Naive thymus-derived CD4-positive, alpha-beta T cell (primary cell): Measurements from ENCODE around the gene TP73. TPM values are rescaled to one million over a fixed set of nuclear protein-coding genes. Genes with fewer than 3 reads are reported as not detected.
A peak's percentile ranks its signal among the peaks of the same experiment; 100 is the strongest.

Source experiments
- ATAC-seq: fragments of 150-1000 bp; cut with Tn5 transposase; 2 replicates; pipeline ENCODE4 v1.10.0; 2021; ENCODE audit warnings: mild to moderate bottlenecking, moderate library complexity
- CTCF ChIA-PET: fragments of 350-600 bp; sonication (Branson Sonifier 250); formaldehyde crosslinking; loops from one replicate; lab custom pipeline; 2021; ENCODE audit warnings: antibody characterized with exemption; lab: Charles Lee
- POLR2A ChIA-PET: fragments of 350-600 bp; sonication (Branson Sonifier 250); formaldehyde crosslinking; loops from one replicate; lab custom pipeline; 2021; ENCODE audit warnings: antibody characterized with exemption, inconsistent platforms; lab: Charles Lee
- DNase-seq, 9 donors: peaks; one replicate each; pipeline versions ENCODE4 v3.0.0 to v3.0.0-alpha.2; 2020 to 2022; ENCODE audit warnings: mixed read lengths in 1 of 9
- H3K27ac ChIP-seq: one replicate; pipeline ENCODE4 v1.7.0; 2013; ENCODE audit warnings: mild to moderate bottlenecking, low read depth, low read length, moderate library complexity
- H3K27me3 ChIP-seq, 2 donors: one replicate each; pipeline ENCODE4 v1.7.0; 2013; ENCODE audit warnings: low read length in 2 of 2, mild to moderate bottlenecking in 2 of 2, moderate library complexity in 2 of 2; ENCODE audit not compliant: control insufficient read depth in 2 of 2, insufficient read depth in 2 of 2
- H3K36me3 ChIP-seq, 3 experiments: 1 replicate in 2 of 3; 2 replicates in 1 of 3; pipeline ENCODE4 v1.7.0; 2013; ENCODE audit warnings: low read length in 3 of 3, mild to moderate bottlenecking in 3 of 3, moderate library complexity in 1 of 3; ENCODE audit not compliant: insufficient read depth in 3 of 3, control insufficient read depth in 2 of 3
- H3K4me1 ChIP-seq, 2 donors: one replicate each; pipeline ENCODE4 v1.7.0; 2013; ENCODE audit warnings: low read length in 2 of 2, mild to moderate bottlenecking in 2 of 2, moderate library complexity in 1 of 2; ENCODE audit not compliant: control insufficient read depth in 2 of 2, insufficient read depth in 2 of 2
- H3K4me3 ChIP-seq: 2 replicates; pipeline ENCODE4 v1.7.0; 2013; ENCODE audit warnings: mild to moderate bottlenecking, low read length
- H3K9me3 ChIP-seq, 3 experiments: 1 replicate in 2 of 3; 2 replicates in 1 of 3; pipeline ENCODE4 v1.7.0; 2013; ENCODE audit warnings: low read length in 3 of 3; ENCODE audit not compliant: control insufficient read depth in 2 of 3
- H3K27ac Mint-ChIP-seq, 9 donors: one replicate each; pipeline ENCODE4 v1.8.0; 2020 to 2022; ENCODE audit warnings: mixed read lengths in 9 of 9, mild to moderate bottlenecking in 8 of 9, moderate library complexity in 5 of 9, inconsistent platforms in 2 of 9
- H3K27me3 Mint-ChIP-seq, 5 donors: one replicate each; pipeline ENCODE4 v1.8.0; 2021 to 2022; ENCODE audit warnings: mixed read lengths in 5 of 5, mild to moderate bottlenecking in 1 of 5
- H3K36me3 Mint-ChIP-seq, 5 donors: one replicate each; pipeline ENCODE4 v1.8.0; 2020 to 2022; ENCODE audit warnings: mixed read lengths in 5 of 5, mild to moderate bottlenecking in 3 of 5, inconsistent platforms in 1 of 5
- H3K4me1 Mint-ChIP-seq, 7 donors: one replicate each; pipeline ENCODE4 v1.8.0; 2020 to 2022; ENCODE audit warnings: mixed read lengths in 7 of 7, mild to moderate bottlenecking in 3 of 7, inconsistent platforms in 1 of 7
- H3K4me3 Mint-ChIP-seq, 10 donors: one replicate each; pipeline ENCODE4 v1.8.0; 2020 to 2022; ENCODE audit warnings: mild to moderate bottlenecking in 10 of 10, mixed read lengths in 10 of 10, moderate library complexity in 6 of 10, inconsistent platforms in 2 of 10
- H3K9me3 Mint-ChIP-seq, 11 donors: one replicate each; pipeline ENCODE4 v1.8.0; 2020 to 2022; ENCODE audit warnings: mixed read lengths in 11 of 11, mild to moderate bottlenecking in 4 of 11, inconsistent platforms in 1 of 11, moderate library complexity in 1 of 11
- intact Hi-C, 2 donors: fragments of 100-400 bp; cut with micrococcal nuclease; formaldehyde crosslinking; loops; one replicate each; pipeline ENCODE4 v1.15.1; 2023
- polyA plus RNA-seq, 2 donors: library from polyadenylated mRNA; unstranded; fragments of 300-500 nt; fragmentation: Illumina TruSeq; gene quantifications; one replicate each; pipeline ENCODE4 v1.2.3, GENCODE V29; 2021
- total RNA-seq, 6 experiments: library from RNA in 5 of 6; stranded (reverse) in 5 of 6; gene quantifications; 1 replicate in 5 of 6; 2 replicates in 1 of 6; pipeline ENCODE4 v1.2.3 and lab custom pipeline; 2021 to 2026

The TP73 gene
- total and polyA plus RNA-seq, 7 experiments from 2014 or later = 0.03 to 2.4 (median 0.15) TPM; not detected in 2

- peaks cover 5 to 27% (median 23%) of the 10 kb centered on the region in 7 donors for H3K4me1 Mint-ChIP-seq
- Histone ChIP-seq H3K36me3 (no peaks in the 10 kb centered on the region), H3K27me3 (peaks cover 3 to 20% of the 10 kb centered on the region in 2 donors), H3K27ac (no peak overlapping the region), H3K4me3 (no peak overlapping the region), H3K9me3 (no peaks in the 10 kb centered on the region), H3K4me1 (peaks cover 11 to 16% of the 10 kb centered on the region in 2 donors)
- POLR2A ChIA-PET = interaction anchor here (0.7 kb wide), 1 partner anchor 104 kb away, joined by 3 read pairs; no protein-coding TSS in a partner anchor
- CTCF ChIA-PET = no interaction called here
- H3K27me3 Mint-ChIP-seq = peaks cover 32 to 53% (median 39%) of the 10 kb centered on the region in 5 donors
- H3K4me3 Mint-ChIP-seq = peak overlapping the region in 7 of 10 donors; percentile 2 to 50 (median 21)
- no peak overlapping the region for H3K27ac Mint-ChIP-seq
- no peaks in the 10 kb centered on the region for H3K36me3 Mint-ChIP-seq
- ATAC-seq = no peak
- intact Hi-C loops = loop anchor here in 1 of 2 donors (5.0 kb wide), 1 partner anchor 69 kb away; no protein-coding TSS in a partner anchor
- no peak for DNase-seq
- no peaks in the 10 kb centered on the region for H3K9me3 Mint-ChIP-seq
These were observed 936 bp downstream of the TP73 start for GRCh38 chr1:3653286-3653618.

GRCh38 chr1:3654549-3655281, 2.4 kb downstream of the TP73 start:
- ATAC-seq = no peak
- CTCF ChIA-PET = interaction anchor here (0.6 kb wide), 1 partner anchor 21 kb away, joined by 3 read pairs; no protein-coding TSS in a partner anchor
- no peaks in the 10 kb centered on the region for H3K36me3 Mint-ChIP-seq
- peaks cover 0 to 16% (median 13%) of the 10 kb centered on the region in 7 donors for H3K4me1 Mint-ChIP-seq
- H3K9me3 Mint-ChIP-seq = no peaks in the 10 kb centered on the region
- H3K4me3 ChIP-seq = no peak overlapping the region
- H3K4me3 Mint-ChIP-seq = no peak overlapping the region
- POLR2A ChIA-PET = no interaction called here
- intact Hi-C loops = loop anchor here in 1 of 2 donors (5.0 kb wide), 1 partner anchor 68 kb away; no protein-coding TSS in a partner anchor
- no peak for DNase-seq
- H3K27ac ChIP-seq = no peak overlapping the region
- peaks cover 5 to 9% of the 10 kb centered on the region in 2 donors for H3K4me1 ChIP-seq
- H3K36me3 ChIP-seq = no peaks in the 10 kb centered on the region
- peaks cover 40 to 58% (median 47%) of the 10 kb centered on the region in 5 donors for H3K27me3 Mint-ChIP-seq
- no peak overlapping the region for H3K27ac Mint-ChIP-seq
- H3K9me3 ChIP-seq = no peaks in the 10 kb centered on the region
- peaks cover 3 to 20% of the 10 kb centered on the region in 2 donors for H3K27me3 ChIP-seq

- no peaks in the 10 kb centered on the region for H3K9me3 ChIP-seq
- Mint-ChIP-seq H3K27me3 (peaks cover 33 to 50% (median 40%) of the 10 kb centered on the region in 5 donors), H3K36me3 (no peaks in the 10 kb centered on the region), H3K4me3 (no peak overlapping the region), H3K9me3 (no peaks in the 10 kb centered on the region), H3K4me1 (peaks cover 0 to 4% (median 0%) of the 10 kb centered on the region in 7 donors), H3K27ac (no peak overlapping the region)
- POLR2A ChIA-PET = no interaction called here
- intact Hi-C loops = no loop called here
- CTCF ChIA-PET = no interaction called here
- H3K4me3 ChIP-seq = no peak overlapping the region
- H3K4me1 ChIP-seq = no peaks in the 10 kb centered on the region
- no peaks in the 10 kb centered on the region for H3K36me3 ChIP-seq
- ATAC-seq (no peak), DNase-seq (no peak)
- no peak overlapping the region for H3K27ac ChIP-seq
- H3K27me3 ChIP-seq = peaks cover 3 to 9% of the 10 kb centered on the region in 2 donors
These were observed 4.3 kb downstream of the TP73 start for GRCh38 chr1:3656450-3657095.

GRCh38 chr1:3657096-3657475, 4.8 kb downstream of the TP73 start:
- intact Hi-C loops = no loop called here
- H3K9me3 ChIP-seq = no peaks in the 10 kb centered on the region
- no peak overlapping the region for H3K27ac ChIP-seq
- H3K4me3 ChIP-seq = no peak overlapping the region
- H3K4me1 ChIP-seq = no peaks in the 10 kb centered on the region
- H3K27me3 ChIP-seq = peaks cover 3 to 9% of the 10 kb centered on the region in 2 donors
- Mint-ChIP-seq H3K9me3 (no peaks in the 10 kb centered on the region), H3K27ac (no peak overlapping the region), H3K4me1 (peaks cover 0 to 4% (median 0%) of the 10 kb centered on the region in 7 donors), H3K36me3 (no peaks in the 10 kb centered on the region), H3K4me3 (no peak overlapping the region), H3K27me3 (peaks cover 33 to 50% (median 40%) of the 10 kb centered on the region in 5 donors)
- POLR2A ChIA-PET = no interaction called here
- CTCF ChIA-PET = no interaction called here
- no peak for DNase-seq
- ATAC-seq = no peak
- no peaks in the 10 kb centered on the region for H3K36me3 ChIP-seq

- Histone ChIP-seq H3K4me1 (no peaks in the 10 kb centered on the region), H3K27ac (no peak overlapping the region), H3K36me3 (no peaks in the 10 kb centered on the region), H3K4me3 (no peak overlapping the region), H3K27me3 (peaks cover 3 to 6% of the 10 kb centered on the region in 2 donors), H3K9me3 (no peaks in the 10 kb centered on the region)
- intact Hi-C loops = no loop called here
- peaks cover 33 to 50% (median 40%) of the 10 kb centered on the region in 5 donors for H3K27me3 Mint-ChIP-seq
- no peak overlapping the region for H3K4me3 Mint-ChIP-seq
- H3K27ac Mint-ChIP-seq = no peak overlapping the region
- CTCF ChIA-PET = no interaction called here
- no peak for DNase-seq
- no peaks in the 10 kb centered on the region for H3K9me3 Mint-ChIP-seq
- ATAC-seq = no peak
- no peaks in the 10 kb centered on the region for H3K36me3 Mint-ChIP-seq
- H3K4me1 Mint-ChIP-seq = peaks cover 0 to 4% (median 0%) of the 10 kb centered on the region in 7 donors
- POLR2A ChIA-PET = no interaction called here
These were observed 5.4 kb downstream of the TP73 start for GRCh38 chr1:3657578-3658230.

- H3K4me1 Mint-ChIP-seq = peaks cover 0 to 3% (median 0%) of the 10 kb centered on the region in 7 donors
- H3K4me3 Mint-ChIP-seq = no peak overlapping the region
- CTCF ChIA-PET = no interaction called here
- peaks cover 32 to 46% (median 38%) of the 10 kb centered on the region in 5 donors for H3K27me3 Mint-ChIP-seq
- intact Hi-C loops = no loop called here
- H3K9me3 Mint-ChIP-seq = no peaks in the 10 kb centered on the region
- ATAC-seq (no peak), DNase-seq (no peak)
- no peaks in the 10 kb centered on the region for H3K36me3 Mint-ChIP-seq
- Histone ChIP-seq H3K27me3 (peaks cover 2% of the 10 kb centered on the region in 2 donors), H3K4me3 (no peak overlapping the region), H3K9me3 (no peaks in the 10 kb centered on the region), H3K4me1 (no peaks in the 10 kb centered on the region), H3K36me3 (no peaks in the 10 kb centered on the region), H3K27ac (no peak overlapping the region)
- H3K27ac Mint-ChIP-seq = no peak overlapping the region
- POLR2A ChIA-PET = interaction anchor here (0.7 kb wide), 1 partner anchor 1234 kb away, joined by 4 read pairs; no protein-coding TSS in a partner anchor
These were observed 5.9 kb downstream of the TP73 start for GRCh38 chr1:3658231-3658615.
